ENCODE results near the gene NME9. TPM values are rescaled to one million over a fixed set of nuclear protein-coding genes. Genes with fewer than 3 reads are reported as not detected.

Gene NME9
- polyA plus RNA-seq, 4 donors = 0.72 to 4.0 (median 2.3) TPM

DNA sequence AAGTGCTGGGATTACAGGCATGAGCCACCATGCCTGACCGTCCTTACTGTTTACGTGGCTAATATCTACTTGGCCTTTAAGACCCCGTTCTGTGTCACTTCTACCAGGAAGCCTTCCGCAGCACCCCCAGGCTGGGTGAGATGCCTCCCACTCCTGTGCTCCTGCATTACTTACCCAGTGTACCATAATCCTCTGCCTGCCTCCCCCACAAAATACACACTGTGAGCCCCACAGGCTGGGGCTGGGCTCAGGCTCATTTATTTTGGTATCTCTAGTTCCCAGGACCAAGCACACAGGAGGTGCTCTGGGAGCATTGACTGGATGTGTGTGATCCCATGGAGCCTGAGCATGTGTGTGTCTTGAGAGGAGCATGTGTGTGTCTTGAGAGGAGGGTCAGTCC, 33.7 kb upstream of the NME9 start:
- DNase-seq (ENCODE audit: low read depth in 4 of 4, low spot score in 3 of 4) = no peak

DNA sequence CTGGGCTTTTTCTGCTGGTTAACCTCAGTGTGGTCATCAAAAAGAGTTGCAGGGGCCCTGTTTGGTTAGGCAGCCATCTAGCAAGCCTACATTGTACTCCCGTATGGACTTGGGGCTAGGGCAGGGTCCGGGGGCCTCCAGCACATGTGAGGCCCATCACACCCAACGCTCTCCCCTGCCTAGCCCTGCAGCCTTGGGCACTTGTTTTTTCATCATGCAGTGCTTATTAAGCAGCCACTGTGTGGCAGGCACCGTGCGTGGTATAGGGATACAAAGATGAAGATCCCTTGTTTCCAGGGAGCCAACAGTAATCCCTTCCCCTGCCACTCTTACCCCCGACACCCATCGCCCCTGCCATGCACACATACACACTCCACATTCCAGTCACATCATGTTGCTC, 32.9 kb upstream of the NME9 start:
- no peak for DNase-seq (ENCODE audit: low read depth in 4 of 4, low spot score in 3 of 4)

- DNase-seq (ENCODE audit: low read depth in 4 of 4, low spot score in 3 of 4) = peak in 2 of 4 donors; percentile 52 to 64
These were observed 31.9 kb upstream of the NME9 start for GRCh38 chr3:138361561-138361971.

DNA sequence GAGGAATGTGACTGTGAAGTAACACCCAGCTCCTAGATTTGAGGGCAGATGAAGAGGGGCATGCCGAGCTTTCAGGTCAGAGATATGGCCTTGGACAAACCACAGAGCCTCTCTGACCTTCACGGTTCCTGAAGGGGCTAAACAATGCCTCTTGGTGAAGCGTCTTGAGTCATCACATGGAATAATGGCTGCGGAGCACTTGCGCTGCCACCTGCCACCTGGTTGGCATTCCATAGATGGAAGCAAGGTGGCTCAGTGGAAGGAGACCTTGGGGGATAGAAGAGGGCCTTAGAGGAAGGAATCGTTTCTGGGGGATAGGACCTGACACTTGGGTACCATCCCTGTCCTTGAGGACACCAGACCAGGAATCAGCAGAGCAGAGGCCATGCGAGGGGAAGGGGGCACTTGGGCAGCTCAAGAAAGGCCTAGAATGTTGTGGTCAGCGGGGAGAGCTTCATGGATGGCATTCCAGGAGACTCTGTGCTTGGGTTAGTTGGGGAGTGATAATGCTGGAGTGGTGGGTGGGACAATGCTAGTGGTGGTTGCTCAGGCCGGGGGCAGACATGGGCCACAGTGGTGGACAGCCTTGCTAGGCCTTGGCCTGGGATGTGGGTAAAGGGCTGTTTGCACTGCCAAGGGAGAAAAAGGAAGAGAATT, 31.3 kb upstream of the NME9 start:
- DNase-seq (ENCODE audit: low read depth in 4 of 4, low spot score in 3 of 4) = no peak

DNA sequence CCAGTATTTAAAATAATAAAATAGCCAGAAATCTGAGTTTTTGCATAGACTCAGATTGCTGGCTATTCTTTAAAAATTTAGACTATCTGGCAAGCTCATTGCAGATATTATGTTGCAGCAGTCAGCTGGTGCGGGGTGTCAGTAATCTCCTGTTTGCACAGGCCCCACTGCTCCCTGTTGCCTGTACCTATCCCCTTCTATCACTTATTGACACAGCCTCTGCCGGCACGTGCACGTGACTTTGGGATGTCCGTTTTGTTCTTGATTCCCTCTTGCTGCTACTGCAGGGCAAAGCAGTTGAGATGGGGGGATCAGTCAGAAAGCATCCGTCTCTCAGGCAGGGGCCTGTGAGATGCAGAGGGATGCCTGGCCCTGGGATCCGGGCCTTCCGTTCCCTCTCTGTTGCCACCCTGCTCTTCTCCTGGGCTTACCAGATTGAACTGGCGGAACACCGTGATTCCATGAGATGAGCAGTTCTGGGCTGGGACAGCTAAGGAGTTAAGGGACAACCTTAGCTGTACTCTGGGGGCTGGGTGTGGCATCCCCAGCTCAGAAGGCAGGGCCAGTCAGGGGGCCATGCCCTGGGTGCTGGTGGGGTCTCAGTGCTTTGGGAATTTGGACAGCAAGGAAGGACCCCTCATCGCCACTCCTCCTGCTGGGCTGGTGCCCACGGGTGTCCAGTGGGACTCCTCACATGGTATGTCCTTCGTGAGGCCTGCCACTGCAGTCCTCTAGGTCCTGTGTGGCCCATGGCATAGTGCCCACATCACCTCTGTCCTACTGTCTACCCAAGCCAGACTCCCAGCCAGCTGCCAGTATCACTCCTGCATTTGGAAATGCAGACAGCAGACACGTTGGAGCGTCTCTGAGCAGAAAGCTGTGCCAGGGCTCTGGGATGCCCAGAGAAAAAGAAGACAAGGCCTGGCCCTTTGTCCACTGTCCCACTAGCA, 30.5 kb upstream of the NME9 start:
- DNase-seq (ENCODE audit: low read depth in 4 of 4, low spot score in 3 of 4) = no peak

- DNase-seq (ENCODE audit: low read depth in 4 of 4, low spot score in 3 of 4) = no peak
These were observed 29.7 kb upstream of the NME9 start for GRCh38 chr3:138359148-138359918.

GRCh38 chr3:138356730-138357405, 27.2 kb upstream of the NME9 start:
- DNase-seq (ENCODE audit: low read depth in 4 of 4, low spot score in 3 of 4) = no peak

DNA sequence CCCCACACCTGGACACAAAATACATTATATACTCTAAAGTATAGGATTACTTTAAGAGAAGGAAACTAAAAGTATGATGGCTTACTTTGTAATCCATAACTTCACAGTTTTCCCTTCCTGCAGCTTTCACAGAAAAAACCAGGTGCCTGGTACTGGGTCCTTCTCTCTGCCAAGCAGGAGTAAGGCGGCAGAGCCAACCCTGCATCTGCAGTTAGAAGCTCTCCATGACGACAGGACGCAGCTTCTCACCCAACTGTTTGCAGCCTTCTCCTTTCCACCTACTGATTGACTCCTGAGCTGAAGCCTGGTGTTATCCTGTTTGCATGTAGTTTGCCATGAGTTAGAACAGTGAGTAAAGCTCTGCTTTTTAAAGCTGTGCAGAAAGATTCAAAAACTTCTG, 25.4 kb upstream of the NME9 start:
- no peak for DNase-seq (ENCODE audit: low read depth in 4 of 4, low spot score in 3 of 4)

- DNase-seq (ENCODE audit: low read depth in 4 of 4, low spot score in 3 of 4) = no peak
These were observed 24.7 kb upstream of the NME9 start for GRCh38 chr3:138354376-138354775.

DNA sequence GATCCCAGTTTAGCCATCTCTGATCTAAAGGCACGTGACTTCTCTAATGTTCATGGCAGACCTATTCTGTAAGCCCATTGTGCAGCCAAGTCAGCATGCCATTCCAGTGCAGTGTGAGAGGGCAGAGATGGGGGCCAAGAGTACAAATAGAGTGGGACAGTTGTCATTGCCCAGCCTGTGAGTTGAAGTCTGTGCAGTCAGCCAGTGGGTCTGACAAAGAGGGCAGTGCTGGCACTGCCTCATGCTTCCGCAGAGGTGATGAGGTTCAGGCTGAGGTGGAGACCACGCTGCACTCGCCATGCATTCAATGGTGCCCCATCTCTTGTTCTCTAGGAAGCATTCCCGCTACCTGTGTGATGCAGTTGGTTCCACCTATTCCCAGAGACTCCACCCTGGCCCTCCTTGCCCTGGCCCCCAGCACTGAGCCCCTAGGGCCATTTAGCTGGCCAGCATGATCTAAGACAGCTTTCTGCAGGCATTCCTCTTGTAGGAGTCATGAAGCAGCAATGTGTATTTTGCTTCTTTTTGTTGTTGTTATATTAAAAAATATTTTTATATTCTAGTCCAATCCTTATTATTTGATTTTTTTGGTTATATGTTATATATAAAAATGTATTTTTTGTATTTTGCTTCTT, 22.4 kb upstream of the NME9 start:
- DNase-seq (ENCODE audit: low read depth in 4 of 4, low spot score in 3 of 4) = no peak

- DNase-seq (ENCODE audit: low read depth in 4 of 4, low spot score in 3 of 4) = no peak
These were observed 21.5 kb upstream of the NME9 start for GRCh38 chr3:138351151-138351550.

GRCh38 chr3:138349926-138350665, 20.4 kb upstream of the NME9 start:
- DNase-seq (ENCODE audit: low read depth in 4 of 4, low spot score in 3 of 4) = peak in 1 of 4 donors; percentile 33

DNA sequence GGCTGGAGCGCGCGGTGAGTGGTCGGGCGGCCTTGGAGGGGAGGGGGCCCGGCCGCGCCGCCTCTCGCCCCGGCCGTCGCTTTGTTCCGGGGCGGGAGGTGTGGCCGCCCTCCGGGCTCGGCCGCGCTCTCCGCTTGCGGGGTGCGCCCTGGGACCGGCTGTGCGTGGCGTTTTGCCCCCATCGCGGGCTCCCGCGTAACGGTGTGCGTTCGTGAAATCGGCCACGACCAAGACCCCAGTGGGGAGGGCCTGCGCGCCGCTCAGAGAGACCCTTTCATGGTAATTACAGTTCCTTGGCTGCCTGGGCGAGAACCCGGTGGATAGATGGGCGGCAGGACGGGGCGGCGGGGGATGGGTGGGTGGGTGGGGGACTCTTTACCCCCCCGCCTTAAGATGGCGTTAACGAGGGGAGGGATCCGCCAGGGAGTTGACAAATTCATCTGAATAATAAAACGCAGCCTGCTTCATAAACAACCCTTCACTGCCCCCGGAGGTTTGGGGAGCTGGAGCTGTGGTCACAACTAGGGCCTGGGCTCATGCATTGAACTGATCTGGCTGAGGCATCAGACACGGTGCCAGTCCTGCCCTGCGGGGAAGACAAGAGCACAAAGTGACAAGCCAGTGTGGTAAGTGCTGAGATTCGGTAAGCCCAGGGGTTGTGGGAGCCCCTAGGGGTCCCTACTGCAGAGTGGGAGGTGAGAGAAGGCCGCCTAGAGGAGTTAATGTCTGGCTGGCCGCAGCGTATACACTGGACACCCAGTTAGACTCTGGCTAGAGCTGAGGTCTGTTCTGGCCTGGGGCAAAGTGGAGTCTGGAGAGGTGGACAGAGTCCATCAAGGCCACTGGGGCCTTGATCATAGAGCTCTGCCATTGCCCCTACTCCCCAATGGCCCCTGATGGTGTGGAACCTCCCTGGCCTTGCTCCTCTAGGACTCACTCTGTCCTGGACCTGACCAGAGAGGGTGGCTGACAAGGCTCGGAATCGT, 19.4 kb upstream of the NME9 start:
- no peak for DNase-seq (ENCODE audit: low read depth in 4 of 4, low spot score in 3 of 4)

GRCh38 chr3:138347960-138348753, 18.5 kb upstream of the NME9 start, which contains the start of gene MRAS:
TSS of gene MRAS (plus strand) at chr3:138348579. CDS start at chr3:138372884, 24,305 bp downstream.
- peak in 2 of 4 donors; percentile 41 to 57 for DNase-seq (ENCODE audit: low read depth in 4 of 4, low spot score in 3 of 4)

DNA sequence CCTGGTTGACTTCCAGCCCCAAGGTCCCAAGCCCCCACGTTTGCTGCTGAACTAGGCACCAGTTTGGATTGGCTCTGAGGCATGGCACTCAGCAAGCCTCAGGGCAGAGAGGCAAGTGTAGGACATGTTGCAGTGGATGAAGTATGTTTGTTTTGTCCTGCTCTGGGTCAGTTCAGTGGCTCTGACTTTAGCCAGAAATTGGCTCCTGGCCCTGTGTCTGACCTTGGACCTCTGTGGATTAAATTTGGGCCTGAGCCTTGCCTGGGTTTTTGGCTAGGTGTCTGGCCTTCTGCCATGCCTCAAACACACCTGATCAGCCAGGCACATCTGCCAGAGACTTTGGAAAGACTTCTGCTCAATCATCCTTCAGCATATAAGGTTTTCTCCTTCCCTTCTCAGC, 15.1 kb upstream of the NME9 start:
- no peak for DNase-seq (ENCODE audit: low read depth in 4 of 4, low spot score in 3 of 4)

DNA sequence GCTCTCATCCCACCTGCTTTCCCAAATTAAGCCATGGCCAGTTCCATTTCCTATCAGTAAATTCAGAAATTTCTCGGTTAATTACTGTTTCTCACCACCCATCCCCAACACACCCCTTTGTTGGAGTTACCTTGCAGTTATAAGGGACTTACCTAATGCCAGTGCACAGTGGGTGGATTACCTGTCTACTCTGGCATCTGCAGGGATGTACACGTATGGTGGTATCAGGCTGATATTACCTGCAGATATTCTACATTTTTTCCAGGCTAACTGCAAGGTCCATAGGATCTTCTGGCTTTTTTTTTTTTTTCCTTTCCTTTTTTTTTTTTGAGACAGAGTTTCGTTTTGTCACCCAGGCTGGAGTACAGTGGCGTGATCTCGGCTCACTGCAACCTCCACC, 10.9 kb upstream of the NME9 start:
- DNase-seq (ENCODE audit: low read depth in 4 of 4, low spot score in 3 of 4) = no peak

DNA sequence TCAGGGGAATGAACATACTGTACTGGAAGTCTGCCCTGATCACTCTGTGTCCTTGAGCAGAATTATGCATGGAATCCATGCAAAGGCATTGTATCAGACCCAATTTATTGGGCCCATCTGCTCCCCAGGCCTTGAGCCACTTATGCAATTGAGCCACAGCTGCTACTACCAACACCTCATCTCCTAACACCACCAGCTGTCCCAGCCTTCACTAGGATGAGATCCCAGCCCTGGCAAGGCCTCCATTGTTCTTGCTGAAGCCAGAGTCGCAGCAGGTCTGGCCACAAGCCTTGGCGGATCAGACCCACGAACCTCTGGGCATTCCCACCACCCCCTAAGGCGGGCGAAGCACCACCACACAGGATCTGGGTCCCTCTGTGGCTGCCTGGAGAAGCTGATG, 9.2 kb upstream of the NME9 start:
- DNase-seq (ENCODE audit: low read depth in 4 of 4, low spot score in 3 of 4) = no peak

Measured in left renal pelvis (tissue), 4 donors.